HCT116 (cell line): Measurements from ENCODE around the gene NAXE. TPM values are rescaled to one million over a fixed set of nuclear protein-coding genes. Genes with fewer than 3 reads are reported as not detected.

Source experiments
- ATAC-seq: fragments of 200-7000 bp; cut with Tn5 transposase; 2 replicates; pipeline ENCODE4 v1.9.1; 2020; ENCODE audit warnings: mild to moderate bottlenecking, moderate library complexity
- BruUV-seq: library from RNA; stranded (reverse); fragments of 400-500 nt; replicated peaks from 2 replicates; lab custom pipeline; 2021; lab: Mats Ljungman, UMichigan
- CTCF ChIA-PET: fragments of 300-600 bp; sonication (Branson Sonifier 250); formaldehyde crosslinking; loops from one replicate; lab custom pipeline; 2021; ENCODE audit warnings: antibody characterized with exemption; lab: Charles Lee
- POLR2A ChIA-PET: fragments of 300-600, 350-600 bp; sonication (Branson Sonifier 250); formaldehyde crosslinking; loops from one replicate; lab custom pipeline; 2021; ENCODE audit warnings: antibody characterized with exemption; lab: Charles Lee
- RAD21 ChIA-PET, 2 experiments: fragments of 300-600 bp; sonication (Branson Sonifier 250); formaldehyde crosslinking; loops; one replicate each; lab custom pipeline; 2023; ENCODE audit warnings: low total read pairs in 2 of 2; ENCODE audit not compliant: uncharacterized antibody in 2 of 2, unreplicated experiment in 2 of 2, low non-redundant PET in 1 of 2; lab: Charles Lee
- DNase-seq: peaks from one replicate; pipeline ENCODE4 v3.0.0-alpha.2; 2010; ENCODE audit warnings: low read depth, low spot score
- H2AFZ ChIP-seq: fragments of 200-600 bp; shearing (Covaris generic), sonication (generic); 2 replicates; pipeline ENCODE4 v1.6.1; 2017; ENCODE audit warnings: low read depth, mixed run types, mixed read lengths, antibody characterized with exemption, low read length; ENCODE audit not compliant: poor library complexity, severe bottlenecking
- H3K27ac ChIP-seq: 2 replicates; pipeline ENCODE4 v1.5.1; 2012; ENCODE audit warnings: low read depth, low read length
- H3K27me3 ChIP-seq: fragments of 200-600 bp; sonication (generic); 2 replicates; pipeline ENCODE4 v1.6.1; 2016; ENCODE audit warnings: mixed run types, low read length, mixed read lengths; ENCODE audit not compliant: insufficient read depth
- H3K36me3 ChIP-seq, 2 experiments: fragments of 200-500 bp in 1 of 2; fragments of 200-600 bp in 1 of 2; sonication (Bioruptor generic) in 1 of 2; sonication (generic) in 1 of 2; 2 replicates each; pipeline versions ENCODE4 v1.5.1 to v1.6.1; 2014 to 2016; ENCODE audit warnings: low read length in 2 of 2, inconsistent platforms in 1 of 2, mixed read lengths in 1 of 2, mixed run types in 1 of 2; ENCODE audit not compliant: insufficient read depth in 2 of 2, control insufficient read depth in 1 of 2
- H3K4me1 ChIP-seq, 2 experiments: fragments of 200-600 bp in 1 of 2; sonication (generic) in 1 of 2; 2 replicates each; pipeline versions ENCODE4 v1.5.1 to v1.6.1; 2012 to 2017; ENCODE audit warnings: low read length in 2 of 2, inconsistent platforms in 1 of 2, mild to moderate bottlenecking in 1 of 2, mixed read lengths in 1 of 2, mixed run types in 1 of 2, moderate library complexity in 1 of 2; ENCODE audit not compliant: insufficient read depth in 2 of 2, control insufficient read depth in 1 of 2
- H3K4me2 ChIP-seq: fragments of 200-600 bp; sonication (generic); 2 replicates; pipeline ENCODE4 v1.6.1; 2017; ENCODE audit warnings: mixed run types, low read length, mixed read lengths
- H3K4me3 ChIP-seq, 2 experiments: fragments of 200-600 bp in 1 of 2; sonication (generic) in 1 of 2; replicated peaks in 1 of 2; 2 replicates each; pipeline ENCODE4 v1.5.1; 2011 to 2016; ENCODE audit warnings: low read length in 2 of 2, control low read depth in 1 of 2, low read depth in 1 of 2, mild to moderate bottlenecking in 1 of 2, mixed read lengths in 1 of 2, mixed run types in 1 of 2
- H3K79me2 ChIP-seq: fragments of 200-600 bp; sonication (generic); 2 replicates; pipeline ENCODE4 v1.6.1; 2017; ENCODE audit warnings: mild to moderate bottlenecking, mixed run types, low read length, moderate library complexity, mixed read lengths; ENCODE audit not compliant: insufficient read depth
- H3K9ac ChIP-seq: fragments of 200-600 bp; sonication (generic); 2 replicates; pipeline ENCODE4 v1.6.1; 2016; ENCODE audit warnings: low read length, mixed read lengths
- H3K9me2 ChIP-seq: fragments of 200-600 bp; sonication (generic), shearing (Covaris generic); 2 replicates; pipeline ENCODE4 v1.6.1; 2017; ENCODE audit warnings: mixed run types, mild to moderate bottlenecking, moderate library complexity; ENCODE audit not compliant: insufficient read depth
- H3K9me3 ChIP-seq, 2 experiments: fragments of 200-500 bp in 1 of 2; fragments of 200-600 bp in 1 of 2; sonication (Bioruptor generic) in 1 of 2; sonication (generic) in 1 of 2; 2 replicates each; pipeline ENCODE4 v1.6.1; 2014 to 2017; ENCODE audit warnings: low read length in 2 of 2, mixed read lengths in 2 of 2, inconsistent platforms in 1 of 2, low read depth in 1 of 2, mild to moderate bottlenecking in 1 of 2, mixed run types in 1 of 2, moderate library complexity in 1 of 2; ENCODE audit not compliant: control insufficient read depth in 1 of 2, insufficient read depth in 1 of 2
- H4K20me1 ChIP-seq: fragments of 200-600 bp; sonication (generic), shearing (Covaris generic); 2 replicates; pipeline ENCODE4 v1.6.1; 2017; ENCODE audit warnings: mixed run types, mild to moderate bottlenecking, moderate library complexity; ENCODE audit not compliant: insufficient read depth
- CBX3 ChIP-seq: IDR thresholded peaks from 2 replicates; pipeline ENCODE4 v1.6.1; 2012; ENCODE audit warnings: low read depth
- CEBPB ChIP-seq: IDR thresholded peaks from 2 replicates; pipeline ENCODE4 v1.6.1; 2012; ENCODE audit warnings: low read depth
- JUND ChIP-seq: IDR thresholded peaks from 2 replicates; pipeline ENCODE4 v1.6.1; 2012
- POLR2AphosphoS5 ChIP-seq: IDR thresholded peaks from 2 replicates; pipeline ENCODE4 v1.6.1; 2011; ENCODE audit warnings: mild to moderate bottlenecking, low read depth, low read length, moderate library complexity
- SIN3A ChIP-seq: IDR thresholded peaks from 2 replicates; pipeline ENCODE4 v1.6.1; 2012; ENCODE audit warnings: low read depth
- SRF ChIP-seq: IDR thresholded peaks from 2 replicates; pipeline ENCODE4 v1.6.1; 2012; ENCODE audit warnings: low read depth
- TCF7L2 ChIP-seq: IDR thresholded peaks from 2 replicates; pipeline ENCODE4 v1.7.0; 2011; ENCODE audit warnings: borderline replicate concordance, inconsistent platforms; ENCODE audit not compliant: insufficient read depth, insufficient read length; ENCODE audit errors: extremely low read depth
- YY1 ChIP-seq: IDR thresholded peaks from 2 replicates; pipeline ENCODE4 v1.6.1; 2011; ENCODE audit warnings: low read length, low read depth, moderate library complexity, mild to moderate bottlenecking; ENCODE audit not compliant: insufficient replicate concordance; ENCODE audit errors: extremely low read depth
- ZNF274 ChIP-seq: fragments of 200-500 bp; sonication (Bioruptor generic); IDR thresholded peaks from 2 replicates; pipeline ENCODE4 v1.6.1; 2014; ENCODE audit warnings: mild to moderate bottlenecking, low read depth, low read length, inconsistent platforms
- intact Hi-C: fragments of 100-400 bp; cut with micrococcal nuclease; formaldehyde crosslinking; loops from 2 replicates; pipeline ENCODE4 v1.10.0; 2022
- total RNA-seq: library from RNA; stranded (reverse); gene quantifications from one replicate; pipeline ENCODE4 v1.2.1, GENCODE V29; 2021; ENCODE audit not compliant: unreplicated experiment
- TF ChIP-seq, protein P1 (sequence below): IDR thresholded peaks from 2 replicates; pipeline ENCODE4 v1.6.1; 2012; ENCODE audit warnings: low read depth

Gene NAXE
- total RNA-seq, 1 experiment from 2014 or later: 139 TPM

DNA sequence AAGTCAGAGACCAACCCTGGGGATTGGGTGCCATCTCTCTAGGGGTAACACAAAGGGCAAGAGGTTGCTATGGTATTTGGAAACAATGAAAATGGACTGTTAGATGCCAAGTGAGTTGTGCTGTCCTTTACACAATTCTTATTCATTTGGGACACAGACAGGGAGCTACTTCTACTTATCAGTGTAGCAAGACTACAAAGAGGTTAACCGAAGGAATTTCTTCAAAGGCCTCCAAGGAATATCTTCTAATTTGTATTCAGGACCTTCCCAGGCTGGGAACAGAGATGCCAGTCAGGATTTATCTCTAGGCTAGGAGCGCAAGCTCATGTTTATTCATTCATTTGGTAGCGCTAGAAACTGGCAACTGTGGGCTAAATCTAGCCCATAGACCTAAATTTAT lies 2.6 kb downstream of the NAXE start:
- Histone ChIP-seq H3K27ac (no peak overlapping the region), H3K4me3 (no peak overlapping the region), H3K4me1 (peaks cover 4 to 19% of the 10 kb centered on the region in 2 experiments; a peak in 2 of 4 replicates), H3K4me2 (no peak overlapping the region), H3K9ac (no peak overlapping the region), H3K79me2 (peaks cover 44% of the 10 kb centered on the region), H2AFZ (no peak overlapping the region), H3K9me3 (no peaks in the 10 kb centered on the region), H3K9me2 (no peaks in the 10 kb centered on the region), H4K20me1 (no peaks in the 10 kb centered on the region), H3K36me3 (peaks cover 29 to 61% of the 10 kb centered on the region in 2 experiments; a peak in 3 of 4 replicates), H3K27me3 (no peaks in the 10 kb centered on the region)
- ATAC-seq: no peak
- ChIA-PET POLR2A (interaction anchor here (1.1 kb wide), 2 partner anchors 67 to 92 kb away, joined by 3 read pairs; no protein-coding TSS in a partner anchor), CTCF (interaction anchor here (1.3 kb wide), 1 partner anchor 14 kb away, joined by 4 read pairs; no protein-coding TSS in a partner anchor), RAD21 (no interaction called here)
- TF ChIP-seq TCF7L2 (no peak), SRF (no peak), CBX3 (no peak), SIN3A (no peak), JUND (no peak), YY1 (no peak), CEBPB (no peak), POLR2AphosphoS5 (no peak; the same call in 1 of the 2 replicates), ZNF274 (no peak)
- TF ChIP-seq, protein P1, sequence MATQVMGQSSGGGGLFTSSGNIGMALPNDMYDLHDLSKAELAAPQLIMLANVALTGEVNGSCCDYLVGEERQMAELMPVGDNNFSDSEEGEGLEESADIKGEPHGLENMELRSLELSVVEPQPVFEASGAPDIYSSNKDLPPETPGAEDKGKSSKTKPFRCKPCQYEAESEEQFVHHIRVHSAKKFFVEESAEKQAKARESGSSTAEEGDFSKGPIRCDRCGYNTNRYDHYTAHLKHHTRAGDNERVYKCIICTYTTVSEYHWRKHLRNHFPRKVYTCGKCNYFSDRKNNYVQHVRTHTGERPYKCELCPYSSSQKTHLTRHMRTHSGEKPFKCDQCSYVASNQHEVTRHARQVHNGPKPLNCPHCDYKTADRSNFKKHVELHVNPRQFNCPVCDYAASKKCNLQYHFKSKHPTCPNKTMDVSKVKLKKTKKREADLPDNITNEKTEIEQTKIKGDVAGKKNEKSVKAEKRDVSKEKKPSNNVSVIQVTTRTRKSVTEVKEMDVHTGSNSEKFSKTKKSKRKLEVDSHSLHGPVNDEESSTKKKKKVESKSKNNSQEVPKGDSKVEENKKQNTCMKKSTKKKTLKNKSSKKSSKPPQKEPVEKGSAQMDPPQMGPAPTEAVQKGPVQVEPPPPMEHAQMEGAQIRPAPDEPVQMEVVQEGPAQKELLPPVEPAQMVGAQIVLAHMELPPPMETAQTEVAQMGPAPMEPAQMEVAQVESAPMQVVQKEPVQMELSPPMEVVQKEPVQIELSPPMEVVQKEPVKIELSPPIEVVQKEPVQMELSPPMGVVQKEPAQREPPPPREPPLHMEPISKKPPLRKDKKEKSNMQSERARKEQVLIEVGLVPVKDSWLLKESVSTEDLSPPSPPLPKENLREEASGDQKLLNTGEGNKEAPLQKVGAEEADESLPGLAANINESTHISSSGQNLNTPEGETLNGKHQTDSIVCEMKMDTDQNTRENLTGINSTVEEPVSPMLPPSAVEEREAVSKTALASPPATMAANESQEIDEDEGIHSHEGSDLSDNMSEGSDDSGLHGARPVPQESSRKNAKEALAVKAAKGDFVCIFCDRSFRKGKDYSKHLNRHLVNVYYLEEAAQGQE: no peak
- DNase-seq: no peak
- BruUV-seq: no TSS peak
- intact Hi-C loops: no loop called here
